Astrocyte of the cerebellum (primary cell): ENCODE data around the gene B4GALT6.

ENCODE experiments used
- DNase-seq: peaks from one replicate; pipeline ENCODE4 v3.0.0-alpha.2; 2011; ENCODE audit warnings: low read depth
- H3K4me3 ChIP-seq: 2 replicates; pipeline ENCODE4 v1.5.1; 2011; ENCODE audit warnings: mild to moderate bottlenecking, low read depth, low read length, moderate library complexity
- in situ Hi-C: cut with HindIII; loops from 2 replicates; pipeline ENCODE4 v1.10.0; 2017; ENCODE audit warnings: low sequenced_read_pairs
- TF ChIP-seq, protein P1 (sequence below): IDR thresholded peaks from 2 replicates; pipeline ENCODE4 v1.5.1; 2012; ENCODE audit warnings: low read length, low read depth, moderate library complexity, mild to moderate bottlenecking; ENCODE audit errors: missing control alignments

B4GALT6 gene

GRCh38 chr18:31721601-31722000 lies 37.2 kb upstream of the B4GALT6 start:
- H3K4me3 ChIP-seq = no peak overlapping the region
- no peak for DNase-seq
- in situ Hi-C loops = no loop called here
- TF ChIP-seq, protein P1, sequence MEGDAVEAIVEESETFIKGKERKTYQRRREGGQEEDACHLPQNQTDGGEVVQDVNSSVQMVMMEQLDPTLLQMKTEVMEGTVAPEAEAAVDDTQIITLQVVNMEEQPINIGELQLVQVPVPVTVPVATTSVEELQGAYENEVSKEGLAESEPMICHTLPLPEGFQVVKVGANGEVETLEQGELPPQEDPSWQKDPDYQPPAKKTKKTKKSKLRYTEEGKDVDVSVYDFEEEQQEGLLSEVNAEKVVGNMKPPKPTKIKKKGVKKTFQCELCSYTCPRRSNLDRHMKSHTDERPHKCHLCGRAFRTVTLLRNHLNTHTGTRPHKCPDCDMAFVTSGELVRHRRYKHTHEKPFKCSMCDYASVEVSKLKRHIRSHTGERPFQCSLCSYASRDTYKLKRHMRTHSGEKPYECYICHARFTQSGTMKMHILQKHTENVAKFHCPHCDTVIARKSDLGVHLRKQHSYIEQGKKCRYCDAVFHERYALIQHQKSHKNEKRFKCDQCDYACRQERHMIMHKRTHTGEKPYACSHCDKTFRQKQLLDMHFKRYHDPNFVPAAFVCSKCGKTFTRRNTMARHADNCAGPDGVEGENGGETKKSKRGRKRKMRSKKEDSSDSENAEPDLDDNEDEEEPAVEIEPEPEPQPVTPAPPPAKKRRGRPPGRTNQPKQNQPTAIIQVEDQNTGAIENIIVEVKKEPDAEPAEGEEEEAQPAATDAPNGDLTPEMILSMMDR = no peak

- H3K4me3 ChIP-seq = no peak overlapping the region
- TF ChIP-seq, protein P1 = no peak
- DNase-seq = no peak
- in situ Hi-C loops = no loop called here
These were observed 36.5 kb upstream of the B4GALT6 start for GRCh38 chr18:31720867-31721266.

DNA sequence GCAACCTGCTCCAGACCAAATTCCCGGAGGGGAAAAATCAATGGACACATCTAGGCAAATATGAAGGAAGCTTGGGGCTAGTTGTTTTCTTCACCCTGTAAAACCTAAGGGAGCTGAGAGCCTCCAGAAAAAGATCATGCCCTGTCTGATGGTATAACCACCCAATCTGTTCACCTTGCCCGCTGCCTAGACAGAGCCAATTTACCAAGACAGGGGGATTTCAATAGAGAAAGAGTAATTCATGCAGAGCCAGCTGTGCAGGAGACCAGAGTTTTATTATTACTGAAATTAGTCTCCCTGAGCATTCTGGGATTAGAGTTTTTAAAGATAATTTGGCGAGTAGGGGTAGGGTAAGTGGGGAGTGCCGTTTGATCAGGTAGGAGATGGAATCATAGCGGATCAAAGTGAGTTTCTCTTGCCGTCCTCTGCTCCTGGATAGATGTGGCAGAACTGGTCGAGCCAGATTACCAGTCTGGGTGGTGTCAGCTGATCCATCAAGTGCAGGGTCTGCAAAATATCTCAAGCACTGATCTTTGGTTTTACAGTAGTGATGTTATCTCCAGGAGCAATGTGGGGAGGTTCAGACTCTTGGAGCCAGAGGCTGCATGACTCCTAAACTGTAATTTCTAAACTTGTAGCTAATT lies 35.1 kb upstream of the B4GALT6 start:
- no peak for DNase-seq
- H3K4me3 ChIP-seq = no peak overlapping the region
- TF ChIP-seq, protein P1 = no peak
- in situ Hi-C loops = no loop called here

DNA sequence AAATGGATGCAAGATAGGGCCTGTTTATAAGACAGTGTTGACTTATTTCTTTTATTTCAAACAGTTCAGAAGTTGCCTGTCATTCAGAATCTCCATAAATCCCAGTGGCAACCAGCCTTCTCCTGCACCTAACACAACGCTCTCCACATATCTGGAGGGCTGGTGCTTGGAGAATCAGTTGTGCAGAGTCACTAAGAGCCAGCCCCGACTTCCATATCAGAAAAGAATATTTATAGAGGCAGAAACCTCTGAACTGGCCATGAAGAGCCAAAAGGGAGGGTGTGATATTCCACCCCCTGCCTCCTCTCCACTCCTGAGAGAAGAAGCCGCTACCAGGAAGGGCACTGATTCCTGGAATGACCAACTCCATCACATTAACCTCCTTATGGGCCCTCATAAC lies 34.0 kb upstream of the B4GALT6 start:
- TF ChIP-seq, protein P1 = no peak
- DNase-seq = no peak
- in situ Hi-C loops = no loop called here
- H3K4me3 ChIP-seq = no peak overlapping the region

GRCh38 chr18:31716362-31716761 lies 32.0 kb upstream of the B4GALT6 start:
- no peak for DNase-seq
- no peak overlapping the region for H3K4me3 ChIP-seq
- TF ChIP-seq, protein P1 = no peak
- in situ Hi-C loops = no loop called here

- DNase-seq = no peak
- no peak overlapping the region for H3K4me3 ChIP-seq
- in situ Hi-C loops = no loop called here
- TF ChIP-seq, protein P1 = no peak
These were observed 27.2 kb upstream of the B4GALT6 start for GRCh38 chr18:31711365-31712172.
